Aorta (tissue), 5 donors: ENCODE measurements around the gene METTL13. TPM values are rescaled to one million over a fixed set of nuclear protein-coding genes. Genes with fewer than 3 reads are reported as not detected.

Source experiments
- ATAC-seq: fragments of 200-7000 bp; cut with Tn5 transposase; one replicate; pipeline ENCODE4 v1.9.1; 2022; ENCODE audit warnings: moderate library complexity; ENCODE audit not compliant: low FRiP score
- DNase-seq, 2 donors: peaks; one replicate each; pipeline ENCODE4 v3.0.0-alpha.2; 2020
- H3K27ac ChIP-seq, 2 donors: one replicate each; pipeline ENCODE4 v1.5.1; 2013; ENCODE audit warnings: low read length in 2 of 2, mild to moderate bottlenecking in 2 of 2, moderate library complexity in 2 of 2, control low read depth in 1 of 2, inconsistent platforms in 1 of 2, low read depth in 1 of 2
- H3K27me3 ChIP-seq, 2 donors: one replicate each; pipeline ENCODE4 v1.6.1; 2013; ENCODE audit warnings: control low read depth in 1 of 2, low read length in 1 of 2, mild to moderate bottlenecking in 1 of 2, moderate library complexity in 1 of 2; ENCODE audit not compliant: insufficient read depth in 2 of 2, control insufficient read depth in 1 of 2
- H3K36me3 ChIP-seq, 2 donors: one replicate each; pipeline ENCODE4 v1.6.1; 2013; ENCODE audit warnings: control low read depth in 1 of 2, low read length in 1 of 2, mild to moderate bottlenecking in 1 of 2; ENCODE audit not compliant: insufficient read depth in 2 of 2, control insufficient read depth in 1 of 2
- H3K4me1 ChIP-seq, 2 donors: one replicate each; pipeline ENCODE4 v1.6.1; 2013; ENCODE audit warnings: low read length in 2 of 2, control low read depth in 1 of 2, mild to moderate bottlenecking in 1 of 2, moderate library complexity in 1 of 2; ENCODE audit not compliant: insufficient read depth in 2 of 2, control insufficient read depth in 1 of 2
- H3K4me3 ChIP-seq, 2 donors: one replicate each; pipeline ENCODE4 v1.5.1; 2013; ENCODE audit warnings: low read length in 2 of 2, control low read depth in 1 of 2, mild to moderate bottlenecking in 1 of 2
- H3K9me3 ChIP-seq: one replicate; pipeline ENCODE4 v1.6.1; 2013; ENCODE audit warnings: mild to moderate bottlenecking, low read length; ENCODE audit not compliant: control insufficient read depth
- WGBS, 2 donors: extraction: QIAGEN DNeasy Blood & Tissue Kit; methylation state at CpG; one replicate each; pipeline ENCODE4 v1.1.7; 2013; 5-methylcytosine and 5-hydroxymethylcytosine counted together
- intact Hi-C, 2 donors: fragments of 100-400 bp; cut with DNase I; formaldehyde crosslinking; loops; one replicate each; pipeline versions ENCODE4 v1.14.2 to v1.15.0; 2022
- polyA plus RNA-seq, 2 donors: library from polyadenylated mRNA; stranded (reverse); fragments of 200-250 nt; gene quantifications; one replicate each; pipeline ENCODE4 v1.2.3, GENCODE V29; 2013
- total RNA-seq, 2 donors: library from RNA; stranded (reverse); fragmentation: NEBNext Ultra II Directional; extraction: Animal tissue kit (Norgen Biotek cat#: 25700); gene quantifications; one replicate each; pipeline ENCODE4 v1.2.1, GENCODE V29; 2021
- donor health status: healthy with polysubstance abuse.
- donor health status: Bipolar disorder and iron deficiency.
- donor health status: DM: no; HTN: no; CAD: no.
- donor health status: DM: no; HTN: no; CAD: no.
- donor health status: DM: yes; HTN: yes; CAD: no.

The METTL13 gene
- total and polyA plus RNA-seq, 4 donors, result 7.8 to 17.9 (median 13.0) TPM

GRCh38 chr1:171784784-171785183, 3.3 kb downstream of the METTL13 start:
- Histone ChIP-seq H3K4me3 (no peak overlapping the region), H3K27me3 (no peaks in the 10 kb centered on the region), H3K27ac (no peak overlapping the region), H3K9me3 (no peaks in the 10 kb centered on the region), H3K36me3 (peaks cover 5 to 11% of the 10 kb centered on the region in 2 donors), H3K4me1 (peaks cover 0 to 4% of the 10 kb centered on the region in 2 donors)
- intact Hi-C loops, result loop anchor here in 1 of 2 donors (10.0 kb wide), 1 partner anchor 140 kb away; no protein-coding TSS in a partner anchor
- DNase-seq, result no peak
- ATAC-seq, result no peak

GRCh38 chr1:171785766-171786165, 4.3 kb downstream of the METTL13 start:
- Histone ChIP-seq H3K4me3 (no peak overlapping the region), H3K27ac (no peak overlapping the region), H3K9me3 (no peaks in the 10 kb centered on the region), H3K4me1 (no peaks in the 10 kb centered on the region), H3K36me3 (peaks cover 5 to 13% of the 10 kb centered on the region in 2 donors), H3K27me3 (no peaks in the 10 kb centered on the region)
- ATAC-seq (no peak), DNase-seq (no peak)
- 54 to 55% methylated on average over 9 of the region's 9 CpGs for WGBS, 2 donors
- intact Hi-C loops, result loop anchor here in 1 of 2 donors (10.0 kb wide), 1 partner anchor 141 kb away; no protein-coding TSS in a partner anchor

GRCh38 chr1:171786534-171786933, 5.1 kb downstream of the METTL13 start:
- Histone ChIP-seq H3K27me3 (no peaks in the 10 kb centered on the region), H3K4me1 (no peaks in the 10 kb centered on the region), H3K27ac (no peak overlapping the region), H3K36me3 (peaks cover 5 to 13% of the 10 kb centered on the region in 2 donors), H3K4me3 (no peak overlapping the region), H3K9me3 (no peaks in the 10 kb centered on the region)
- intact Hi-C loops, result loop anchor here in 1 of 2 donors (10.0 kb wide), 1 partner anchor 142 kb away; no protein-coding TSS in a partner anchor
- WGBS, 2 donors, result 94 to 97% methylated on average over 2 of the region's 2 CpGs
- ATAC-seq, result no peak
- DNase-seq, result no peak

- DNase-seq (no peak), ATAC-seq (no peak)
- H3K36me3 ChIP-seq, result peaks cover 7 to 15% of the 10 kb centered on the region in 2 donors
- WGBS, 2 donors, result 94 to 96% methylated on average over 15 of the region's 15 CpGs
- H3K4me1 ChIP-seq, result no peaks in the 10 kb centered on the region
- no peak overlapping the region for H3K27ac ChIP-seq
- no peak overlapping the region for H3K4me3 ChIP-seq
- H3K27me3 ChIP-seq, result no peaks in the 10 kb centered on the region
- no peaks in the 10 kb centered on the region for H3K9me3 ChIP-seq
- intact Hi-C loops, result loop anchor here in 1 of 2 donors (10.0 kb wide), 1 partner anchor 143 kb away; no protein-coding TSS in a partner anchor
Observed at GRCh38 chr1:171787686-171788480, 6.4 kb downstream of the METTL13 start.

- no peak for ATAC-seq
Observed at GRCh38 chr1:171788696-171789095, 7.2 kb downstream of the METTL13 start.

GRCh38 chr1:171790318-171790717, 8.9 kb downstream of the METTL13 start:
- DNase-seq, result no peak
- intact Hi-C loops, result no loop called here
- H3K27me3 ChIP-seq, result no peaks in the 10 kb centered on the region
- H3K4me1 ChIP-seq, result no peaks in the 10 kb centered on the region
- no peak for ATAC-seq
- WGBS, 2 donors, result 94% methylated on average over 6 of the region's 6 CpGs
- H3K27ac ChIP-seq, result no peak overlapping the region
- peaks cover under 1% of the 10 kb centered on the region for H3K9me3 ChIP-seq
- H3K4me3 ChIP-seq, result no peak overlapping the region
- peaks cover 10 to 20% of the 10 kb centered on the region in 2 donors for H3K36me3 ChIP-seq

More at GRCh38 chr1:171788696-171789095, 7.2 kb downstream of the METTL13 start:
- no peak for DNase-seq
- no peaks in the 10 kb centered on the region for H3K27me3 ChIP-seq
- H3K36me3 ChIP-seq, result peaks cover 9 to 19% of the 10 kb centered on the region in 2 donors
- intact Hi-C loops, result loop anchor here in 1 of 2 donors (10.0 kb wide), 1 partner anchor 144 kb away; no protein-coding TSS in a partner anchor
- no peak overlapping the region for H3K27ac ChIP-seq
- no peak overlapping the region for H3K4me3 ChIP-seq
- WGBS, 2 donors, result 78 to 80% methylated on average over 5 of the region's 5 CpGs
- no peaks in the 10 kb centered on the region for H3K4me1 ChIP-seq
- H3K9me3 ChIP-seq, result no peaks in the 10 kb centered on the region

GRCh38 chr1:171792656-171793369, 11.4 kb downstream of the METTL13 start:
- no peak overlapping the region for H3K27ac ChIP-seq
- no peak overlapping the region for H3K4me3 ChIP-seq
- WGBS, 2 donors, result 88 to 90% methylated on average over 7 of the region's 7 CpGs
- no peak for ATAC-seq
- no peaks in the 10 kb centered on the region for H3K4me1 ChIP-seq
- peaks cover 15 to 32% of the 10 kb centered on the region in 2 donors for H3K36me3 ChIP-seq
- peaks cover 2% of the 10 kb centered on the region for H3K9me3 ChIP-seq
- no peak for DNase-seq
- intact Hi-C loops, result no loop called here
- H3K27me3 ChIP-seq, result no peaks in the 10 kb centered on the region

- Histone ChIP-seq H3K27ac (no peak overlapping the region), H3K36me3 (peaks cover 11 to 30% of the 10 kb centered on the region in 2 donors), H3K9me3 (peaks cover 2% of the 10 kb centered on the region), H3K4me1 (no peaks in the 10 kb centered on the region), H3K27me3 (no peaks in the 10 kb centered on the region), H3K4me3 (no peak overlapping the region)
- DNase-seq (no peak), ATAC-seq (no peak)
- intact Hi-C loops, result loop anchor here in 1 of 2 donors (1.0 kb wide), 1 partner anchor 11 kb away; no protein-coding TSS in a partner anchor
- WGBS, 2 donors, result 98 to 100% methylated on average over 1 of the region's 1 CpG
Observed at GRCh38 chr1:171793636-171794035, 12.2 kb downstream of the METTL13 start.
